HepG2 (cell line): Measurements from ENCODE around the gene FOXG1.

Source experiments
- CBX2 ChIP-seq, 2 experiments: fragments of 200-600 bp in 1 of 2; sonication (generic); formaldehyde crosslinking in 1 of 2; IDR thresholded peaks; 2 replicates each; pipeline versions ENCODE4 v1.7.0 to v1.8.1; 2018 to 2022; ENCODE audit warnings: low read depth in 2 of 2, low read length in 1 of 2, mild to moderate bottlenecking in 1 of 2, missing genetic modification reagents in 1 of 2
- CTCF ChIP-seq: sonication (generic); formaldehyde crosslinking; IDR thresholded peaks from 2 replicates; pipeline ENCODE4 v1.5.0; 2020; ENCODE audit warnings: mild to moderate bottlenecking, missing genetic modification reagents, moderate library complexity
- EP300 ChIP-seq, 3 experiments: sonication (generic) in 1 of 3; formaldehyde crosslinking in 1 of 3; IDR thresholded peaks; 2 replicates each; pipeline versions ENCODE4 v1.5.1 to v1.6.1; 2011 to 2020; ENCODE audit warnings: low read depth in 2 of 3, low read length in 2 of 3, borderline replicate concordance in 1 of 3, improper control_type of control experiment in 1 of 3, mild to moderate bottlenecking in 1 of 3, missing genetic modification reagents in 1 of 3, moderate library complexity in 1 of 3
- ERF ChIP-seq: IDR thresholded peaks from 2 replicates; pipeline ENCODE4 v1.6.1; 2018; ENCODE audit warnings: missing biosample characterization, missing genetic modification reagents
- IRF2 ChIP-seq: IDR thresholded peaks from 2 replicates; pipeline ENCODE4 v1.6.1; 2018; ENCODE audit warnings: missing genetic modification reagents, missing compliant biosample characterization
- SMAD9 ChIP-seq: sonication (generic); formaldehyde crosslinking; IDR thresholded peaks from 2 replicates; pipeline ENCODE4 v1.5.1; 2020; ENCODE audit warnings: mild to moderate bottlenecking, missing genetic modification reagents
- SNRNP70 ChIP-seq: fragments of 200-400 bp; formaldehyde crosslinking; IDR thresholded peaks from 2 replicates; pipeline ENCODE4 v1.6.1; 2017; ENCODE audit warnings: mild to moderate bottlenecking, low read depth, low read length, moderate library complexity
- SUZ12 ChIP-seq: fragments of 150-350 bp; IDR thresholded peaks from 2 replicates; pipeline ENCODE4 v1.6.1; 2014; ENCODE audit warnings: low read depth, low read length
- U2AF2 ChIP-seq: fragments of 200-400 bp; formaldehyde crosslinking; IDR thresholded peaks from 2 replicates; pipeline ENCODE4 v1.6.1; 2017; ENCODE audit warnings: low read depth, mild to moderate bottlenecking, low read length
- UBTF ChIP-seq: sonication (generic); formaldehyde crosslinking; IDR thresholded peaks from 2 replicates; pipeline ENCODE4 v1.4.0; 2020; ENCODE audit warnings: mild to moderate bottlenecking, missing genetic modification reagents
- ZIK1 ChIP-seq: sonication (generic); formaldehyde crosslinking; IDR thresholded peaks from 2 replicates; pipeline ENCODE4 v1.5.0; 2020; ENCODE audit warnings: mild to moderate bottlenecking, low read depth, missing genetic modification reagents, borderline replicate concordance
- ZNF20 ChIP-seq: sonication (generic); formaldehyde crosslinking; IDR thresholded peaks from 2 replicates; pipeline ENCODE4 v1.4.0; 2020; ENCODE audit warnings: mild to moderate bottlenecking, moderate library complexity, missing genetic modification reagents
- ZNF274 ChIP-seq: sonication (generic); formaldehyde crosslinking; IDR thresholded peaks from 2 replicates; pipeline ENCODE4 v1.5.1; 2020; ENCODE audit warnings: mild to moderate bottlenecking, missing genetic modification reagents

GRCh38 chr14:28771168-28771567, 4.6 kb downstream of the FOXG1 start:
- no peak for TF ChIP-seq CBX2 (IDR thresholded peaks at IDR 0.05; ENCODE audit: low read depth, low read length)
- no peak for TF ChIP-seq CBX2 (CRISPR knock-in tag; IDR thresholded peaks at IDR 0.05; ENCODE audit: low read depth)
- no peak for TF ChIP-seq ZNF274 (CRISPR knock-in tag)
- no peak for TF ChIP-seq UBTF
- no peak for TF ChIP-seq IRF2 (CRISPR knock-in tag)
- TF ChIP-seq U2AF2, result no peak
- no peak for TF ChIP-seq SNRNP70
- TF ChIP-seq ZIK1 (CRISPR knock-in tag), result no peak
- TF ChIP-seq ZNF20 (CRISPR knock-in tag), result no peak
- no peak for TF ChIP-seq ERF
- TF ChIP-seq SMAD9 (CRISPR knock-in tag), result no peak
- no peak for TF ChIP-seq CTCF (CRISPR knock-in tag)
- no peak for TF ChIP-seq EP300 (IDR thresholded peaks at IDR 0.05; ENCODE audit: low read depth in 2 of 2, low read length in 2 of 2)
- TF ChIP-seq EP300 (CRISPR knock-in tag; IDR thresholded peaks at IDR 0.05; ENCODE audit: borderline replicate concordance), result no peak
- TF ChIP-seq SUZ12, result no peak
